ENCODE results near the gene PPM1F. TPM values are rescaled to one million over a fixed set of nuclear protein-coding genes. Genes with fewer than 3 reads are reported as not detected.
"Not testable (repeated sequence)": the region's sequence is repeated elsewhere in the genome, so short reads cannot be mapped to it uniquely, and the experiment has no call there.

Gene PPM1F
- total RNA-seq, 1 donor from 2014 or later: 17.5 TPM

- no peaks in the 10 kb centered on the region for H3K9me3 ChIP-seq (replicated peaks)
- TF ChIP-seq, protein P1, sequence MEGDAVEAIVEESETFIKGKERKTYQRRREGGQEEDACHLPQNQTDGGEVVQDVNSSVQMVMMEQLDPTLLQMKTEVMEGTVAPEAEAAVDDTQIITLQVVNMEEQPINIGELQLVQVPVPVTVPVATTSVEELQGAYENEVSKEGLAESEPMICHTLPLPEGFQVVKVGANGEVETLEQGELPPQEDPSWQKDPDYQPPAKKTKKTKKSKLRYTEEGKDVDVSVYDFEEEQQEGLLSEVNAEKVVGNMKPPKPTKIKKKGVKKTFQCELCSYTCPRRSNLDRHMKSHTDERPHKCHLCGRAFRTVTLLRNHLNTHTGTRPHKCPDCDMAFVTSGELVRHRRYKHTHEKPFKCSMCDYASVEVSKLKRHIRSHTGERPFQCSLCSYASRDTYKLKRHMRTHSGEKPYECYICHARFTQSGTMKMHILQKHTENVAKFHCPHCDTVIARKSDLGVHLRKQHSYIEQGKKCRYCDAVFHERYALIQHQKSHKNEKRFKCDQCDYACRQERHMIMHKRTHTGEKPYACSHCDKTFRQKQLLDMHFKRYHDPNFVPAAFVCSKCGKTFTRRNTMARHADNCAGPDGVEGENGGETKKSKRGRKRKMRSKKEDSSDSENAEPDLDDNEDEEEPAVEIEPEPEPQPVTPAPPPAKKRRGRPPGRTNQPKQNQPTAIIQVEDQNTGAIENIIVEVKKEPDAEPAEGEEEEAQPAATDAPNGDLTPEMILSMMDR (IDR thresholded peaks at IDR 0.05; ENCODE audit: borderline replicate concordance): no peak
- intact Hi-C loops (cut with micrococcal nuclease): no loop called here
- no peak overlapping the region for H3K4me3 ChIP-seq
- no peaks in the 10 kb centered on the region for H3K36me3 ChIP-seq
- no peaks in the 10 kb centered on the region for H3K27me3 ChIP-seq (ENCODE audit: low read depth)
- no peak for DNase-seq
- no peaks in the 10 kb centered on the region for H3K4me1 ChIP-seq
- H3K27ac ChIP-seq (replicated peaks): no peak overlapping the region
Measured at GRCh38 chr22:21876486-21877176, 76.0 kb downstream of the PPM1F start.

DNA sequence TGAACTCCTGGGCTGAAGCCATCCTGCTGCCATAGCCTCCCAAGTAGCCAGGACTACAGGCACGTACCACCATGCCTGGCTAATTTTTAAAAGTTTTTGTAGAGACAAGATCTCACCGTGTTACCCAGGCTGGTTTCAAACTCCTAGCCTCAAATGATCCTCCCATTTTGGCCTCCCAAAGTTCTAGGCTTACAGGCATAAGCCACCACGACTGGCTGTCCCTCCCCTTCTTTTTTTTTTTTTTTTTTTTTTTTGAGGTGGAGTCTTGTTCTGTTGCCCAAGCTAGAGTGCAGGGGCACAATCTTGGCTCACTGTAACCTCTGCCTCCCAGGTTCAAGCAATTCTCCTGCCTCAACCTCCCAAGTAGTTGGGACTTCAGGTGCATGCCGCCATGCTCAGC is 77.7 kb downstream of the PPM1F start:
- H3K4me3 ChIP-seq; H3K27me3 ChIP-seq (ENCODE audit: low read depth); DNase-seq; intact Hi-C loops (cut with micrococcal nuclease); H3K36me3 ChIP-seq; H3K4me1 ChIP-seq; H3K27ac ChIP-seq (replicated peaks); H3K9me3 ChIP-seq (replicated peaks): not testable (repeated sequence)

DNA sequence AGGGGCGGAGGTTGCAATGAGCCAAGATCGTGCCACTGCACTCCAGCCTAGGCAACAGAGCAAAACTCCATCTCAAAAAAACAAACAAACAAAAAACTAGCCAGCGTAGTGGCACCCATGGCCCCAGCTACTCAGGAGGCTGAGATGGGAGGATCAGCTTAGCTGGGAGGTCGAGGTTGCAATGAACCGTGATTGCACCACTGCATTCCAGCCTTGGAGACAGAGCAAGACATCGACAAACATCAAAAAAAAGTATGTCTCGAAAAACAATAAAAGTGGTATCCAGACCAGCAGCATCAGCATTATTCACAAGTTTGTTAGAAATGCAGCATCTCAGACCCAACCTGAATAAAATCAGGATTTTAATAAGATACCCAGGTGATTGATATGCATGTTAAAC is 79.0 kb downstream of the PPM1F start:
- no peak overlapping the region for H3K27ac ChIP-seq (replicated peaks)
- H3K4me1 ChIP-seq: no peaks in the 10 kb centered on the region
- no peaks in the 10 kb centered on the region for H3K36me3 ChIP-seq
- intact Hi-C loops (cut with micrococcal nuclease): no loop called here
- no peaks in the 10 kb centered on the region for H3K27me3 ChIP-seq (ENCODE audit: low read depth)
- H3K4me3 ChIP-seq: no peak overlapping the region
- DNase-seq: no peak
- TF ChIP-seq, protein P1 (IDR thresholded peaks at IDR 0.05; ENCODE audit: borderline replicate concordance): no peak
- H3K9me3 ChIP-seq (replicated peaks): no peaks in the 10 kb centered on the region

DNA sequence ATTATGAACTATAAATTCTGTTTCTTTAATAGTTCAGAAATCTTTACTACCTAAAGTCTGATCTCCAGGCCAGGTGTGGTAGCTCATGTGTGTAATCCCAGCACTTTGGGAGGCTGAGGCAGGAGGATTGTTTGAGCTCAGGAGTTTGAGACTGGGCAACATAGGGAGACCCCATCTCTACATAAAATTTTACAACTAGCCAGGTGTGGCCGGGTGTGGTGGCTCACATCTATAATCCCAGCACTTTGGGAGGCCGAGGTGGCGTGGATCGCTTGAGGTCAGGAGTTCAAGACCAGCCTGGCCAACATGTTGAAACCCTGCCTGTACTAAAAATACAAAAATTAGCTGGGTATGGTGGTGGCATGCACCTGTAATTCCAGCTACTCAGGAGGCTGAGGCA is 79.9 kb downstream of the PPM1F start:
- DNase-seq; H3K4me1 ChIP-seq; H3K27me3 ChIP-seq (ENCODE audit: low read depth); intact Hi-C loops (cut with micrococcal nuclease); H3K4me3 ChIP-seq; H3K36me3 ChIP-seq; H3K9me3 ChIP-seq (replicated peaks); H3K27ac ChIP-seq (replicated peaks): not testable (repeated sequence)

Other genes starting within 250 kb of the PPM1F start
- gene YPEL1, start 217.1 kb downstream of the PPM1F start, total RNA-seq: 8.3 TPM
- gene MAPK1, start 85.2 kb downstream of the PPM1F start, total RNA-seq: 91.7 TPM
- 11.2 TPM for gene TOP3B, start 29.9 kb upstream of the PPM1F start, total RNA-seq